Measurements from ENCODE around the gene CDKL5. TPM values are rescaled to one million over a fixed set of nuclear protein-coding genes. Genes with fewer than 3 reads are reported as not detected.
"Not testable (repeated sequence)": the region's sequence is repeated elsewhere in the genome, so short reads cannot be mapped to it uniquely, and the experiment has no call there.

Gene CDKL5
- total and polyA plus RNA-seq, 7 donors, result 0.42 to 3.8 (median 1.6) TPM

DNA sequence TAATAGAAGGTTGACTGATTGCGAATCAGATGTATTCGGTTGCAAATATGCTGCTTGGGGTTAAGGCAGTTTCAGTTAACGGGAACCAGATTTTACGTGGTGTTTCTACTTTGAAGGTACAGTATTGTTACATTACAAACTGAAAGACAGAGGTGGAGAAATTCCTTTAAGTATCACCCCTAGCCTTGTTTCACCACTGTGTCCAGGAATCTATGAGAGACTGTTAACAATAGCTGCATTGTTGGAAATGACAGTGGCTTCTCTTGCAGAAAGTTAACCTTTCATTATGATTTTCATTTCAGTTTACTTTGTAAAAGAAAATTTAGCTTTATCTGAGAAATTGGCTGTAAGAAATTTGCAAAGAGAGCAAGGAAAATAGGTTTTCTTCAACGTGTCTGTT is 2.6 kb downstream of the CDKL5 start:
- intact Hi-C loops (cut with DNase I), result loop anchor here (10.0 kb wide), 2 partner anchors 247 to 457 kb away; partner anchors contain the start of gene RS1 (in 2 of the 2)
- WGBS, 3 donors, result 55 to 93% (median 85%) methylated on average over 5 of the region's 5 CpGs
- TF ChIP-seq, protein P1, sequence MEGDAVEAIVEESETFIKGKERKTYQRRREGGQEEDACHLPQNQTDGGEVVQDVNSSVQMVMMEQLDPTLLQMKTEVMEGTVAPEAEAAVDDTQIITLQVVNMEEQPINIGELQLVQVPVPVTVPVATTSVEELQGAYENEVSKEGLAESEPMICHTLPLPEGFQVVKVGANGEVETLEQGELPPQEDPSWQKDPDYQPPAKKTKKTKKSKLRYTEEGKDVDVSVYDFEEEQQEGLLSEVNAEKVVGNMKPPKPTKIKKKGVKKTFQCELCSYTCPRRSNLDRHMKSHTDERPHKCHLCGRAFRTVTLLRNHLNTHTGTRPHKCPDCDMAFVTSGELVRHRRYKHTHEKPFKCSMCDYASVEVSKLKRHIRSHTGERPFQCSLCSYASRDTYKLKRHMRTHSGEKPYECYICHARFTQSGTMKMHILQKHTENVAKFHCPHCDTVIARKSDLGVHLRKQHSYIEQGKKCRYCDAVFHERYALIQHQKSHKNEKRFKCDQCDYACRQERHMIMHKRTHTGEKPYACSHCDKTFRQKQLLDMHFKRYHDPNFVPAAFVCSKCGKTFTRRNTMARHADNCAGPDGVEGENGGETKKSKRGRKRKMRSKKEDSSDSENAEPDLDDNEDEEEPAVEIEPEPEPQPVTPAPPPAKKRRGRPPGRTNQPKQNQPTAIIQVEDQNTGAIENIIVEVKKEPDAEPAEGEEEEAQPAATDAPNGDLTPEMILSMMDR (IDR thresholded peaks at IDR 0.05), result no peak

DNA sequence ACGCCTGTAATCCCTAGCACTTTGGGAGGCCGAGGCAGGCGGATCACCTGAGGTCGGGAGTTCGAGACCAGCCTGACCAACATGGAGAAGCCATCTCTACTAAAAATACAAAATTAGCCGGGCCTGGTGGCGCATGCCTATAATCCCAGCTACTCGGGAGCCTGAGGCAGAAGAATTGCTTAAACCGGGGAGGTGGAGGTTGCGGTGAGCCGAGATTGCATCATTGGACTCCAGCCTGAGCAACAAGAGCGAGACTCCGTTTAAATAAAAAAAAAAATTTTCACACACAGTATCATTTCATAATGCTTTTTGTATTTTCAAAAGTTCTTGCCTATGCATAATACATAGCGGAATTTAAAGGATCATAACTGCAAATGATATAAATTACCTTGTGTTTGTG is 7.9 kb downstream of the CDKL5 start:
- H3K36me3 ChIP-seq (ENCODE audit: insufficient read depth in 1 of 2, low read depth in 1 of 2), result not testable (repeated sequence)

More for the DNA sequence above, 2.6 kb downstream of the CDKL5 start:
- Histone ChIP-seq H3K36me3 (ENCODE audit: insufficient read depth in 1 of 2, low read depth in 1 of 2) (no peaks in the 10 kb centered on the region), H3K27ac (no peak overlapping the region), H3K9me3 (no peaks in the 10 kb centered on the region), H3K4me1 (no peaks in the 10 kb centered on the region), H3K4me3 (no peak overlapping the region), H3K27me3 (ENCODE audit: insufficient read depth in 3 of 3, low read length in 2 of 3) (peaks cover 0 to 21% (median 0%) of the 10 kb centered on the region in 3 donors)
- no peak for ATAC-seq
- no peak for DNase-seq

DNA sequence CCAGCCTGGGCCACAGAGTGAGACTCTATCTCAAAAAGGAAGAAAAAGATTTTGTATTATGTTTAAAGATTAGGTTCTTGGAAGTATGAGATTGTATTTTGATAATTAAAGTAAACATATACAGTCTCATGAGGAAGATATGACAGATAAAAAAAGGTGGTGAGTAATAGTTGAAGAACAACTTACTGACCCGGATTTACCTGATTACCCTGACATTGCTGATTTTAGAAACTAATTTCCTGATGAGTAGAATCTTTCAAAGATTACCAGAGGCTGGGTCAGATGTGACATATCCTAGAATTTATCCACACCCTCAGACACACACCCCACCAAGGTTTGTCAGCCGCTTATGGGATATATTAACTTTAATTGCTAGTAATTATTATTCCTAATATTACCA is 9.5 kb downstream of the CDKL5 start:
- intact Hi-C loops (cut with DNase I), result no loop called here
- Histone ChIP-seq H3K4me3 (no peak overlapping the region), H3K4me1 (no peaks in the 10 kb centered on the region), H3K36me3 (ENCODE audit: insufficient read depth in 1 of 2, low read depth in 1 of 2) (no peaks in the 10 kb centered on the region), H3K27me3 (ENCODE audit: insufficient read depth in 3 of 3, low read length in 2 of 3) (no peaks in the 10 kb centered on the region), H3K27ac (no peak overlapping the region), H3K9me3 (no peaks in the 10 kb centered on the region)
- TF ChIP-seq, protein P1 (IDR thresholded peaks at IDR 0.05), result no peak
- DNase-seq, result no peak
- no peak for ATAC-seq
- WGBS, 3 donors, result 91 to 96% (median 93%) methylated on average over 2 of the region's 2 CpGs

More for the DNA sequence above, 7.9 kb downstream of the CDKL5 start:
- ATAC-seq; H3K9me3 ChIP-seq; H3K27me3 ChIP-seq (ENCODE audit: insufficient read depth in 3 of 3, low read length in 2 of 3); H3K27ac ChIP-seq; DNase-seq; H3K4me1 ChIP-seq; H3K4me3 ChIP-seq; intact Hi-C loops (cut with DNase I): not testable (repeated sequence)
- WGBS, 3 donors, result 87 to 95% (median 91%) methylated on average over 14 of the region's 14 CpGs

DNA sequence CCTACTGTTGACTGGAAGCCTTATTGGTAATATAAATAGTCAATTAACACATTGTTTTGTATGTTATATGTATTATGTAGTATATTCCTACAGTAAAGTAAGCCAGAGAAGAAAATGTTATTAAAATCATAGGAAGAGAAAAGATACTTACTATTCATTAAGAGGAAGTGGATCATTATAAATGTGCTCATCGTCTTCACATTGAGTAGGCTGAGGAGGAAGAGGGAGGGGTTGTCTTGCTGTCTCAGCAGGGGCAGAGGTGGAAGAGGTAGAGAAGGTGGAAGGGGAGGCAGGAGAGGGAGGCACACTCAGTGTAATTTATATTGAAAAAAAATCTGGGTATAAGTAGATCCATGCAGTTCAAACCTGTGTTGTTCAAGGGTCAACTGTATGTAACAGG is 10.6 kb downstream of the CDKL5 start:
- ATAC-seq, result no peak
- Histone ChIP-seq H3K4me1 (no peaks in the 10 kb centered on the region), H3K36me3 (ENCODE audit: insufficient read depth in 1 of 2, low read depth in 1 of 2) (no peaks in the 10 kb centered on the region), H3K4me3 (no peak overlapping the region), H3K27ac (no peak overlapping the region), H3K9me3 (no peaks in the 10 kb centered on the region), H3K27me3 (ENCODE audit: insufficient read depth in 3 of 3, low read length in 2 of 3) (no peaks in the 10 kb centered on the region)
- WGBS, 3 donors, result 70 to 85% (median 73%) methylated on average over 1 of the region's 1 CpG
- no peak for DNase-seq
- intact Hi-C loops (cut with DNase I), result no loop called here
- TF ChIP-seq, protein P1 (IDR thresholded peaks at IDR 0.05), result no peak

DNA sequence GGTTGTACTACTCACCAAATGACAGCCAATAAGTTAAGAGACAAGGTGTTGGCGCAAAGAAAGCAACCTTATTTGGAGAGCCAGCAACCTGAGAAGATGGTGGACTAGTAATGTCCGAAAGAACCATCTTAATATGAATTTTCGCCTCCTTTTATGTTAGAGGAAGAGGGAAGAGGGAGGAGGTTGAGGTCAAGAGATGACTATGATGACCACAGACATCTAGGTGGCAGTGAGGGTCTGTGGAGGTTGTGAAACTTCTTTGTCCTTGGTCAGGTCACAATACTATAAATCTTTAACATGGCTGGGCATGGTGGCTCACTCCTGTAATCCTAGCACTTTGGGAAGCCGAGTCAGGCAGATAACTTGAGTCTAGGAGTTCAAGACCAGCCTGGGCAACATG is 15.4 kb downstream of the CDKL5 start:
- Histone ChIP-seq H3K27me3 (ENCODE audit: insufficient read depth in 3 of 3, low read length in 2 of 3) (no peaks in the 10 kb centered on the region), H3K4me3 (no peak overlapping the region), H3K9me3 (no peaks in the 10 kb centered on the region), H3K4me1 (no peaks in the 10 kb centered on the region), H3K27ac (no peak overlapping the region), H3K36me3 (ENCODE audit: insufficient read depth in 1 of 2, low read depth in 1 of 2) (no peaks in the 10 kb centered on the region)
- 76 to 99% (median 96%) methylated on average over 4 of the region's 4 CpGs for WGBS, 3 donors
- TF ChIP-seq, protein P1 (IDR thresholded peaks at IDR 0.05), result no peak
- DNase-seq (no peak), ATAC-seq (no peak)
- intact Hi-C loops (cut with DNase I), result no loop called here
